Fibroblast of lung (primary cell): ENCODE results near the gene AGAP1. TPM values are rescaled to one million over a fixed set of nuclear protein-coding genes. Genes with fewer than 3 reads are reported as not detected.

Source experiments
- DNase-seq, 2 donors: peaks; one replicate each; pipeline versions ENCODE4 v3.0.0 to v3.0.0-alpha.2; 2010; ENCODE audit warnings: low read depth in 2 of 2
- H2AFZ ChIP-seq: 2 replicates; pipeline ENCODE4 v1.5.1; 2012; ENCODE audit warnings: low read length, control low read depth, inconsistent platforms
- H3K27ac ChIP-seq: 2 replicates; pipeline ENCODE4 v1.5.1; 2011; ENCODE audit warnings: low read length, control low read depth; ENCODE audit not compliant: insufficient read depth
- H3K27me3 ChIP-seq: 2 replicates; pipeline ENCODE4 v1.5.1; 2011; ENCODE audit warnings: mild to moderate bottlenecking, low read length; ENCODE audit not compliant: control insufficient read depth, insufficient read depth
- H3K36me3 ChIP-seq: 2 replicates; pipeline ENCODE4 v1.5.1; 2011; ENCODE audit warnings: low read length; ENCODE audit not compliant: control insufficient read depth, insufficient read depth
- H3K4me1 ChIP-seq: 2 replicates; pipeline ENCODE4 v1.5.1; 2011; ENCODE audit warnings: low read length; ENCODE audit not compliant: control insufficient read depth, insufficient read depth; ENCODE audit errors: extremely low read depth
- H3K4me2 ChIP-seq: 2 replicates; pipeline ENCODE4 v1.5.1; 2011; ENCODE audit warnings: low read length, control low read depth; ENCODE audit not compliant: insufficient read depth; ENCODE audit errors: extremely low read depth
- H3K4me3 ChIP-seq, 4 experiments: fragments of 200-600 bp in 1 of 4; sonication (generic) in 1 of 4; replicated peaks in 1 of 4; 2 replicates each; pipeline ENCODE4 v1.5.1; 2011 to 2016; ENCODE audit warnings: low read length in 4 of 4, low read depth in 3 of 4, mild to moderate bottlenecking in 3 of 4, control low read depth in 2 of 4, inconsistent platforms in 1 of 4, mixed read lengths in 1 of 4; ENCODE audit not compliant: insufficient read depth in 1 of 4; ENCODE audit errors: control extremely low read depth in 1 of 4
- H3K79me2 ChIP-seq: 2 replicates; pipeline ENCODE4 v1.5.1; 2012; ENCODE audit warnings: mild to moderate bottlenecking, low read length, inconsistent platforms; ENCODE audit not compliant: control insufficient read depth, insufficient read depth
- H3K9ac ChIP-seq: 2 replicates; pipeline ENCODE4 v1.5.1; 2011; ENCODE audit warnings: mild to moderate bottlenecking, low read length, control low read depth; ENCODE audit not compliant: insufficient read depth
- H3K9me3 ChIP-seq: 2 replicates; pipeline ENCODE4 v1.5.1; 2012; ENCODE audit warnings: low read depth, low read length; ENCODE audit not compliant: control insufficient read depth, insufficient read depth
- H4K20me1 ChIP-seq: 2 replicates; pipeline ENCODE4 v1.5.1; 2011; ENCODE audit warnings: low read length; ENCODE audit not compliant: control insufficient read depth, insufficient read depth; ENCODE audit errors: extremely low read depth
- CTCF ChIP-seq, 2 donors: IDR thresholded peaks in 1 of 2; conservative IDR thresholded peaks in 1 of 2; 1 replicate in 1 of 2; 2 replicates in 1 of 2; pipeline ENCODE4 v1.5.1; 2011 to 2012; ENCODE audit warnings: low read length in 2 of 2, control low read depth in 1 of 2, inconsistent platforms in 1 of 2, low read depth in 1 of 2, mild to moderate bottlenecking in 1 of 2
- EZH2 ChIP-seq: IDR thresholded peaks from 2 replicates; pipeline ENCODE4 v1.5.1; 2012; ENCODE audit warnings: low read length, control low read depth, mild to moderate bottlenecking; ENCODE audit errors: missing control alignments
- polyA plus RNA-seq, 2 donors: library from polyadenylated mRNA; depleted of rRNA in 1 of 2; stranded (reverse) in 1 of 2; unstranded in 1 of 2; fragments of >200 nt; gene quantifications; 2 replicates each; pipeline ENCODE4 v1.2.1, GENCODE V29; 2011 to 2012; ENCODE audit warnings: missing spikeins in 1 of 2
- total RNA-seq: library from RNA; depleted of rRNA; stranded (reverse); fragments of >200 nt; gene quantifications from 2 replicates; pipeline ENCODE4 v1.2.1, GENCODE V29; 2014

AGAP1 gene
- total and polyA plus RNA-seq, 2 donors (not counting 1 experiment from before 2014, with no cell fraction given) = 10.6 to 14.0 TPM

- Histone ChIP-seq H4K20me1 (no peaks in the 10 kb centered on the region), H3K4me1 (peaks cover 14% of the 10 kb centered on the region), H3K9ac (no peak overlapping the region), H2AFZ (no peak overlapping the region), H3K79me2 (peaks cover 5% of the 10 kb centered on the region), H3K4me2 (no peak overlapping the region), H3K4me3 (no peak overlapping the region), H3K27ac (no peak overlapping the region), H3K27me3 (no peaks in the 10 kb centered on the region), H3K9me3 (no peaks in the 10 kb centered on the region), H3K36me3 (no peaks in the 10 kb centered on the region)
- TF ChIP-seq EZH2 (no peak), CTCF (conservative IDR thresholded peaks at IDR 0.05 in 1 of 2, IDR thresholded peaks at IDR 0.05 in 1 of 2; ENCODE audit: low read depth in 1 of 2, low read length in 2 of 2) (no peak)
- DNase-seq = no peak
Observed at GRCh38 chr2:235658351-235659174, 164.7 kb downstream of the AGAP1 start.

- Histone ChIP-seq H3K4me3 (no peak overlapping the region), H3K36me3 (no peaks in the 10 kb centered on the region), H3K27me3 (no peaks in the 10 kb centered on the region), H3K27ac (no peak overlapping the region), H3K9ac (no peak overlapping the region), H3K4me2 (peak overlapping the region; percentile 75), H3K79me2 (peaks cover 7% of the 10 kb centered on the region), H4K20me1 (no peaks in the 10 kb centered on the region), H3K4me1 (peaks cover 14% of the 10 kb centered on the region), H3K9me3 (no peaks in the 10 kb centered on the region), H2AFZ (no peak overlapping the region)
- DNase-seq = peak; percentile 89 to 95
- TF ChIP-seq EZH2 = no peak
- TF ChIP-seq CTCF (conservative IDR thresholded peaks at IDR 0.05 in 1 of 2, IDR thresholded peaks at IDR 0.05 in 1 of 2; ENCODE audit: low read depth in 1 of 2, low read length in 2 of 2) = no peak
Observed at GRCh38 chr2:235659767-235660322, 166.0 kb downstream of the AGAP1 start.

GRCh38 chr2:235660484-235661082 is 166.7 kb downstream of the AGAP1 start:
- H4K20me1 ChIP-seq = no peaks in the 10 kb centered on the region
- no peak overlapping the region for H3K27ac ChIP-seq
- DNase-seq = no peak
- no peak overlapping the region for H2AFZ ChIP-seq
- no peaks in the 10 kb centered on the region for H3K27me3 ChIP-seq
- no peak overlapping the region for H3K4me3 ChIP-seq
- peak overlapping the region; percentile 1 for H3K4me2 ChIP-seq
- H3K9ac ChIP-seq = no peak overlapping the region
- H3K79me2 ChIP-seq = peaks cover 7% of the 10 kb centered on the region
- TF ChIP-seq CTCF (conservative IDR thresholded peaks at IDR 0.05 in 1 of 2, IDR thresholded peaks at IDR 0.05 in 1 of 2; ENCODE audit: low read depth in 1 of 2, low read length in 2 of 2) (no peak), EZH2 (no peak)
- no peaks in the 10 kb centered on the region for H3K9me3 ChIP-seq
- no peaks in the 10 kb centered on the region for H3K36me3 ChIP-seq
- peaks cover 19% of the 10 kb centered on the region for H3K4me1 ChIP-seq
